NCI-H146 (cell line): ENCODE data around the gene EIF4E.
"Not testable (repeated sequence)": the region's sequence is repeated elsewhere in the genome, so short reads cannot be mapped to it uniquely, and the experiment has no call there.

Experiments used
- DNase-seq: peaks from one replicate; lab custom pipeline; 2025; lab: John Stamatoyannopoulos, UW

Gene EIF4E

DNA sequence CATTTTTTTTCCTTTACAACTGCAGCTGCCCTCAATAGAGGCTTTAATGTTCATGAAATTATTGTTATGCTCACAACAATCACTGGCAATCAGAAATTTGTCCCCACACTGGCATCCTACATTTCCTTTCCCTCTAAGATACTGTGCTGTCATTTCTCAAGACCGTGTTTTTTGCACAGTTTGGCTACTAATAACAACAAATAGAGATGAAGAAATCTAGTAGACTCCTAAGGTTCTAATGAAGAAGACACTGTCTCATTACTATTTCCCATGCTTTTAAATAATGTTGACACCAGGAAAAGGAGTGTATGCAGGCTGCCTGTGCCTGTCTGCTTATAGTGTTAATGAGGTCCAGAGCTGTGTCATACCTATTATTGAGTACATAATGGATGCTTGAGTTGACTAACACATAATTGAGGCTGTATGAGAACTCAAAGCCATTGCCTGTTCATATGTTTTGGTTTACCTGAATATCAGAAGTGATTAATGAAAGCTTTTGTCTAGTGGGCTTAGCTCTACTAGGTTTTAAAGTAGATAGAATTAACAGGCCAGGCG is 1.5 kb upstream of the EIF4E start:
- no peak for DNase-seq

DNA sequence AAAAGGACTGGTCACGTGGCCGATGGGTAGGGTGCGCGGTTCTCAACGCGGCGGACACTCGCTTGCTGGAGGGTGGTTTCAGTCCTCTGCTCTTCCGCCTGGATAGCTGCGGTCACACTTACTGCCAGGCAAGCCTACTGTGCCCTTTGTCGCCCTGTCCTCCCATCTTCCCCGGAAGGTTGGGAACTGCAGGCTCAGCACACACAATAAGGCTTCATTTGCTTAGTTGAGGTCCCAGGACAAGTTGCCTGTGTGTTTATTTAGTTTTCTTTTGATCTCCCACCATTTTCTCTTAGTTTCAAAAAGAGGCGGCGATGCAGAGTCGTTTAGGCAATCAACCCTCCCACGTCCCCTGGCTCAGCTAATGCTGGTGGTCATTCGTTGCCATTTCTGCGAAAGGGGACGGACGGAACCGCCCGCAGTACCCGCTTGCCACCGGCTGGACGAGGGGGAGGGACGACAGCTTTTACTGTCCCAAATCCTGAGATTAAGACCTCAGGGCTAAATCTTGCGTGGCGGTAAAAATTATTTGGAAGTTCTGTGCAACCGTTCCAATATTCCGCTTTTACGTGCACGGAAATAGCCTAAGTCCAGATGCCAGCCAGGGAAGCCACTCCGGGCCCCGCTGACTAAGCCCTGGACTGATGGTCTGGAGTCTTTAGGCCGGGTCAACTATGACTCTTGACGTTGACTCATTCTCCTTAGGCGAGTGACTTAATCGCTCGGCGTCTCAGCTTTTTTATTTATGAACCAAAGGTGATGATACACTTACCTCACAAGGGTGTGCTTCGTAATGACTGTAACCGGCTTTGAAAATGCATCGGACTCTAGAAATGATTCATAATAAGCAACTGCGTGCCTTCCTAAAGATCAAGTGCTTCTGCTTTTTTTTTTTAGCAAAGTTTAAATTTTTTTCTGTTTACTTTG is 671 bp upstream of the EIF4E start:
- DNase-seq, result peak; percentile 46

DNA sequence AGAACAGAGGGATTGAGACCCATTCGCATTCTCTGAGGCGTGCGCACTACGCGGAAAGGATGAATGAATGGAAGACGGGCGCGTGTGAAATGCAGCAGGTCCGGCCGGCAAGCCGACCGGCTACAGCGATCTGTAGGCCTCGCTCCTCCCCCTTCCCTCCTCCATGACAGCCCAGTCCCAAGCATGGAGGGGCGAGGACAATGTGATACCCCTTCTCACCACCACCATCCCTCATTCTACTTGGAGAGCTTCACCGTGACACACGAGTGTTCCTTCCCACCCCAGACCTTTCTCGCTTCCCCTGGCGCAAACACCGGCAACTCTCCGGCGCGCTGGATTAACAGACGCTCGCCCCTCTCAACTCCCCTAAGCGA is 815 bp downstream of the EIF4E start:
- peak; percentile 55 for DNase-seq

DNA sequence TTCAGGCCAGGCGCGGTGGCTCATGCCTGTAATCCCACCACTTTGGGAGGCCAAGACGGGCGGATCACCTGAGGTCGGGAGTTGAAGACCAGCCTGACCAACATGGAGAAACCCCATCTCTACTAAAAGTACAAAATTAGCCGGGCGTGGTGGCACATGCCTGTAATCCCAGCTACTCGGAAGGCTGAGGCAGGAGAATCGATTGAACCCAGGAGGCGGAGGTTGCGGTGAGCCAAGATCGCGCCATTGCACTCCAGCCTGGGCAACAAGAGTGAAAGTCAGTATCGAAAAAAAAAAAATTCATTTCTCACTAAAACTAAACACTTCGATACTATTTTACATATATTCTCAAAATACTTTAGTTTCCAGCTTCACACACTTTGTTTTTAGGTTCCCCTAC is 2.7 kb downstream of the EIF4E start:
- DNase-seq, result not testable (repeated sequence)

DNA sequence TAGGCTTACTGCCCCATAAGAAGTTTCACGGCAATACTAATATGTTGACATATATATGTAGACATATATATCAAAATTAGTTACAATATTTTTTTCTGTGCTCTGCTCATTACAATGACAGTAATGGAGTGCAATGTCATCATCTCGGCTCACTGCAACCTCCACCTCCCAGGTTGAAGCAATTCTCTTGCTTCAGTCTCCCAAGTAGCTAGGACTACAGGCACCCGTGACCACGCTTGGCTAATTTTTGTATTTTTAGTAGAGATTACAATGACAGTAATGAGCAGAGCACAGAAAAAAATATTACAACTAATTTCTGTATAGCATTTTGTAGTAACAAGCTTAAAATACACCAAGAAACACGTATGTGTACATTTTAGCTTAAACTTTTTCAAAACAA is 7.6 kb downstream of the EIF4E start:
- DNase-seq, result no peak

DNA sequence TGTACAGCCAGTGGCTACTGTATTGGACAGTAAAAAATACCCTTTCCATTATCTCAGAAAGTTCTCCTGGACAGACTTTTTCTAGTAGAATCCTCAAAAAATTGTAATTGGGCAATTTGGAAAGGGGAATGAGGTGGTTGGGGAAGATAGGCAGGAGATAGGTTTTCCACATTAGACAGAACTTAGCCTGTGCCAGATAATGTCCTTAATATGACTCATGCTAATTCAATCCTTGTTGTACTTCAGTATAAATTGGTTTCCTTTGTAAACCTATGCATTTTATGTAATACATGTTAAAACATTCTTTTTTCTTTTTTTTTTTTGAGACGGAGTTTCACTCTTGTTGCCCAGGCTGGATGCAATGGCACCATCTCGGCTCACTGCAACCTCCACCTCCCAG is 8.9 kb downstream of the EIF4E start:
- DNase-seq, result no peak

DNA sequence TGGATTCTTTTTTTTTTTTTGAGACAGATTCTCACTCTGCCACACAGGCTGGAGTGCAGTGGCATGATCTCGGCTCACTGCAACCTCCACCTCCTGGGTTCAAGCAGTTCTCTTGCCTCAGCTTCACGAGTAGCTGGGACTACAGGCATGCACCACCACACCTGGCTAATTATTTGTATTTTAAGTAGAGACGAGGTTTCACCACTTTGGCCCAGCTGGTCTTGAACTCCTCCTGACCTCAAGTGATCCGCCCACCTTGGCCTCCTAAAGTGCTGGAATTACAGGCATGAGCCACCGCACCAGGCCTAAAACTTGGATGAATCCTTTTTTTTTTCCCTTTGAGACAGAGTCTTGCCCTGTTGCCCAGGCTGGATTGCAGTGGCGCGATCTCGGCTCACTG is 18.2 kb downstream of the EIF4E start:
- not testable (repeated sequence) for DNase-seq

DNA sequence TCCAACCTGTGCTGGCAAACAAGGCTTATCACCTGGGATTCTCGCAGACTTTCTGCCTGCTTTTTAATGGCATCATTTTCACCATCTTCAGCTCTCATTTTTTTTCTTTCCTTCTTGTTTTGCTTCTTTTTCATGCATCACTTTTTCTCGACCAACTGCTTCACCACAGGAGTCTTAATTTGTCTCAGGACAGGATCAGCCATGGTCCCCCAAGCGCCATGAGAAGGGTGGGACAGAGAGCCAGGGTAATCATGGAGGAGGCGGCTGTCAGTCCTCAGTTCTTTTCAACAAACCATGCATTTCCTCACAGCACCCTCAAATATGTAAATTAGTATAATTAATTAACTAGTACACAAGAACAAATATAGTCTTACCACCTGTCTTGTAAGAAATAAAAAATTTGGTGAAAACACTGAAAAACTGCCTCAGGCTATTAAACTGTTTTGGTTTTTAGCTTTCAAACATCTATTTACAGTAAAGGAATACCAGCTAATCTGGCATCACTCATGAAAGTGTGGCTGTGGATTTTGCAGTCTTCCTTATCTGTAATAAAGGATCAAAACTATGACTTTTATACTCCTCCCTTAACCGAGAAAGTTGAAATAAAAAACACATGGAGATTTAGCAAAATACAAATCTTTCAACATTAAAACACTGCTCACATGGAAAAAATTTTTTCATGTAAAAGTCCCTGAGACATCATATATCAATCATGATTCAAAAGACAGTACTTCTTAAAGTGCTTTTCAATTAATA is 19.1 kb downstream of the EIF4E start:
- no peak for DNase-seq

DNA sequence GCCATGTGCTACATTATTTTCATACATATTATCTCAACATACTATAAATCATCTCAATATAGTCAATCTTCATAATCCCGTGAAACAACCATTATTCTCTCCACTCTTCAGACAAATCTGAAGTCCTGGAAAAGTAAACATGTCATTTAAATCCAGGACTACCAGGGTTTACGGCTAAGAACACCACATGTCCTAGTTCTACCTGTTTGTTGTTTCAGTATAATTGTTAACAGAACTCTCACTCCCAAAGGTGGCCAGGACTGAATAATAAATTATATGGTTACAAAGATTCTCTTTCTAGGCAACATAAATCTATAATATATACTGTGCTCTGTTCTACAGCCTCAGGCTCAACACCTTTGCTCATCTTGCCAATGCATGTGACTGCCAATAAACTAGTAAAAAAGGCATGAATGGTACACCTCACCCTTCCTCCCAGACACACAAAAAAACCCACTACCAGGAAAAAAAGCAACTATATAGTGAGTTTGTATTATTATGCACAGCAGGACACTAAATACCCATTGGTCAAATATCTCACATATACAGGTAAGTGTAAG is 20.1 kb downstream of the EIF4E start:
- DNase-seq, result no peak

DNA sequence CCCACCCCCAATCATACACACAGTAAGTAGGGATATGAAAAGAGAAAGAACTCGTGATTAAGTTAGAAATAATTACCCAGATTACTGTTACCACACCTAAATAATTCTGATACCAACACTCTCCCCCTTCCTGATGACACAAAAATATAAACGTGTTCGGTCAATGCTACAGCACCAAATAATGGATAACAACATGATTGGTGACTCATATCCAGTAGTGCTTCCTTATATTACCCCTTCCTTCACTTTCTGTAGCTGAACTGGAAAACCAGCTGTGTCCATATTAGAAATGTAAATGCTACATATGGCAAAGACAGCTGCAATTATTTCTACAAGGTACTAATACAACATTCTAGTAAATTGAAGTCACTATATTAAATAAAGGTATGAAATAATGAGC is 20.8 kb downstream of the EIF4E start:
- no peak for DNase-seq

DNA sequence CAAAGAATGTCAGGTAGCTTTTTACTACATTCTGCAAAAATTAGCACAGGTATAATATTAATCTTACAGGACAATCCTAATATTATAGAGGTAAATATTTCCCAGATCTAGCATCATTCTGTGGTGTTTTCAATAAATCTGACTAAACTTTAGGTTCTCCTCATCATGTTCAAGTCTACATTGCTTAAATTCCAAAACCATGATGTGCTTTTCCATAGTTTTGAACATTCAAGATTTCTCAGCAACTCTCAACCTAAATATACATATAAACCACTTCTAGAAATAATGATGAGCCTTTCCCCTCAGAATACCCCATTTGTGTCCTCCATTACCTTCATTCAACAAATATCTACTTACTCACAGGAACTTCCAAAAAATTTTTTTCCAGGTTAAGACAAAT is 23.1 kb downstream of the EIF4E start:
- no peak for DNase-seq

DNA sequence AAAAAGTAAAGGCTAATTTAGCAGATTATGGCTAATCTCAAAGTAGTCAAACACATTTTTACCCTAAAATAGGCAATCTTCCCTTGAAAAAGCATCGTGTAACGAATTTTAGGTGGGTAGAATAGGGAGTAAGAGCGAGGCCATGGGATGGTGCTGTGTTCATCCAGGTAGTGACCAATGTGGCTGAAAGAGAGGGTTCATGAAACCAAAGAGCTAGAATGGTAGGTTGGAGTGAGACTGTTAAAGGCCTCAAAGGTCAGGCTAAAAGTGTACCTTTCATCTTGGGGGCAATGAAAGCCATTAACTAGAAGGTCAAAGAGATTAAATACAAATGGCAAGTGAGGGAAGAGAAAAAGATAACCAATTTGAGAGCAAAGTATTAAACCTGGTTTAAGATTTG is 23.6 kb downstream of the EIF4E start:
- DNase-seq, result no peak

DNA sequence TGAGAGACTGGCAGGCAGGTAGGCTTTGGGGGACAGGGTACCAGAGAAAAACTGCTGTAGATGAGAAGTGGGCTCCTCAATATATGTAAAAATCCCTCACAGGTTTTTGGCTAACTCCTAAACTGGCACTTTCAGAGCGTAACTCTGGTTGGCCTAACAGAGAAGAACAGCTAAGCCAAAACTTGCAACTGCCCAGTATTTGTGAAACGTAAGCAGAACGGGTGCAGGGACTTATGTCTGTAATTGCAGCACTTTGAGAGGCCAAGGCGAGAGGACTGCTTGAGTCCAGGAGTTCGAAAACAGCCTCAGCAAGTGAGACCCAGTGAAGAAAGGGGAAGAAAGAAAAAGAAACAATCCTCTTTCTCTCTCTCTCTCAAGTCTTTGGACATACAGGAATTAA is 25.0 kb downstream of the EIF4E start:
- DNase-seq, result no peak

DNA sequence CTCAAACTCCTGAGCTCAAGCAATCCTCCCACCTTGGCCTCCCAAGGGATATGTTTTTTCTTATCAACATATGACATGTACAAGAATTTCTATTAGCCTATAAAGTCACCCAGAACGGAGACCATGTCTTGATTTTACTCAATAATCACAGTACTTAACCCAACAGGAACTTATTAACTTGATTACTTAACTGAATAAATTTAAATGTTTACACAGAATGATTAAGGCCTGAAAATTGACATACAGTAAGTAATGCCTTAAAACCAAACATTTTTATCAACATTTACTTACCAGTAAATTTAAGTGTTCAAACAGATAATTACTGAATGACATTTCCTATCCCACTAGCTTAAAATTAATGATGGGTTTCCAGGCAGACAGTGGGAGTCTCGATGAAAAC is 25.4 kb downstream of the EIF4E start:
- DNase-seq, result no peak

DNA sequence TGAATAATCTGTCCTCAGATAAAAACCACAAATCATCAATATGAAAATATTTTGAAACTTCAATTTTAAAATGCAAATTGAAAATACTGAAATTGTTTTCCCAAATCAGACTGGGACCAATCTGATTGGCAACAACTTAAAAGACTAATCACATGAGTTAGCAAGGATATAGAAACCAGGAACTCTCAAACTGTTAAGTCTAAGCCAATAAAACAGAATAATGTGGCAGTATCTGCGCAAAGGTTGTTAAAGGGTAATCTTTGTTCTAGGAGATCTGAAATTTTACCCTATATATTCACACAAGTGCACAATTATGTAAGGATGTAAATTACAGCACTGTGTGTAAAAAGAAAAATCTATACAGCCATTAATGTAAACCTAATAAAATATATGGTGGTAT is 29.7 kb downstream of the EIF4E start:
- DNase-seq, result no peak

DNA sequence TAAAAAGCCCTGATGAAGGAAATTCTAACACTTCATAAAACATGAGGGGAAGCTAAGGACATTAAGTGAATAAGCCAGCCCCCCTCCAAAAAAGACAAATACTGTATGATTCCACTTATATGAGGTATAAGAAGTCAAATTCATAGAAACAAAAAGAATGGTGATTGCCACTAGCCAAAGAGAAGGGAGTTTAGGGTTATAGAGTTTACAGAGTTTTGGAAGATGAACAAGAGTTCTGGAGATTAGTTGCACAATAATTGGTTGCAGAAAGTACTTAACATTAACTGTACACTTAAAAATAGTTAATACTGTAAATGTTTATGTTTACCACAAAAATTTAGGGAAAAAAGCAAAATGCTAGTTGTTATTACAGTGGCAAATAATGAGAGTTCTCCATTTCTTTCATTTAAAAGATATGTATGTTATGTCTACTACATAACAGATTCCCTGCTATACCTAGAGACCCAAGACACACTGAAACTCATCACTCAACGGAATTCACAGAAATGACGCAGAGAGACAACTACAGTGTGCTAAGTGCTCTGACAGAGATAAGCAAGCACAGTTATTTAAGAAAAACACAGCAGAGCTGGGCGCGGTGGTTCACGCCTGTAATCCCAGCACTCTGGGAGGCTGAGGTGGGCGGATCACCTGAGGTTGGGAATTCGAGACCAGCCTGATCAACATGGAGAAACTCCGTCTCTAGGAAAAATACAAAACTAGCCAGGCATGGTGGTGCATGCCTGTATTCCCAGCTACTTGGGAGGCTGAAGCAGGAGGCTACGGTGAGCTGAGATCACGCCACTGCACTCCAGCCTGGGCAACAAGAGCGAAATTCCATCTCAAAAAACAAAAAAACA is 37.2 kb downstream of the EIF4E start:
- DNase-seq, result no peak

DNA sequence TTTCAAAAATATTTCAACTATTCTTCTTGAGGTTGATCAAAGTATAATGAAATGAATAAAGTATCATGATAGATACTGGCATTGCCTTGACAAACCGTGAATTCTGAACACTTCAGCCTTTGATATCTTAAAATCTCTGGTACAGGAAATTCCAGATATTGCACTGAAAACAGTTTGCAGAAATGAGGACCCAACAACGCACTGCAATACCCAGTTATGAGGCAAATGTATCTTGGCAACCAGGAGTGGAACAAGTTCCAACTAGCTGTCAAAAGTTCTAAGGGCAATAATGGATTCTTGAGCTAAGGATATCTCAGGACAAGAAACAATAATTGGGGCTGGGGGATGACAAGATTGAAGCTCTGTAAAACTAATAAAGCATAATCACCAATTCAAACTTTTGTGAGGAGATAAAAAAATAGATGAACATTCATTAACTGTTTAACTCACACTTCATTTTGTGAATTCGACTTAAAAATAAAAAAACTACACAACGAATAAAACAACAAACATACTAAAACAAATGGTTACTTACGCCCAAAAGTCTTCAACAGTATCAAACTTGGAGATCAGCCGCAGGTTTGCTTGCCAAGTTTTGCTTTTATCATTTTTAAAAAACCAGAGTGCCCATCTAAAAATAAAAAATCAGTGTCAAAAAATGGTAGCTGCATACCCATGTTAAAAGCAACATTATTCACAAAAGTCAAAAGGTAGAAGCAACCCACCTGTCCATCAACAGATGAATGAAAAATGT is 38.1 kb downstream of the EIF4E start:
- DNase-seq, result no peak

DNA sequence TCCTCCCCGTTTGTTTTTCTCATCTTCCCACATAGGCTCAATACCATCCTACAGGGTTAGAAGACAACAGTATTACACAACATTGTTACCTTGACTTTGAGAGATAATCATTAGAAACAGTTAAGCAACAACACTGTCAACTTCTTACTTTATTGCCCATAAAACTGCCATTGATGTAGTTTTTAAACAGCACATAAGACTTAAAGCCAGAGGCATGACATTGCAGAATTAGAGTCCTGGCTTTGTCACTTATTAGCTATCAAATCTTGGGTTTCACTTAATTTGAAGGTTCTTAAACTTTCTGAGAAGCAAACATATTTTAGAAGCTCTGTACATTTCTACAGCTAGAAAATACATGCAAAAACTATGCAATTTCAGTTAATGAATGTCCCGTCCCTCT is 41.8 kb downstream of the EIF4E start:
- no peak for DNase-seq

DNA sequence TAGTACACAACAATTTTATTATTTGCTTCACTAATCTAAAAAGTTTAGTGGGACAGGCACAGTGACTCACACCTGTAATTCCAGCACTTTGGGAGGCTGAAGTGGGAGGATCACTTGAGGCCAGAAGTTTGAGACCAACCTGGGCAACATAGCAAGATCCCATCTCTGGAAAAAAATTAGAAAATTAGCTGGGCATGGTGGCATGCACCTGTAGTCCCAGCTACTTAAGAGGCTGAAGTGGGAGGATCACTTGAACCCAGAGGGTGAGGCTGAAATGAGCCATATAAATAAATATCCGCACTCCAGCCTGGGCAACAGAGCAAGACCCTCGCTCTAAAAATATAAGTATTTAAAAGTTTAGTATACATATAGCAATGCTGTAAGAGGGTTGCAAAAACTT is 42.6 kb downstream of the EIF4E start:
- DNase-seq, result not testable (repeated sequence)

DNA sequence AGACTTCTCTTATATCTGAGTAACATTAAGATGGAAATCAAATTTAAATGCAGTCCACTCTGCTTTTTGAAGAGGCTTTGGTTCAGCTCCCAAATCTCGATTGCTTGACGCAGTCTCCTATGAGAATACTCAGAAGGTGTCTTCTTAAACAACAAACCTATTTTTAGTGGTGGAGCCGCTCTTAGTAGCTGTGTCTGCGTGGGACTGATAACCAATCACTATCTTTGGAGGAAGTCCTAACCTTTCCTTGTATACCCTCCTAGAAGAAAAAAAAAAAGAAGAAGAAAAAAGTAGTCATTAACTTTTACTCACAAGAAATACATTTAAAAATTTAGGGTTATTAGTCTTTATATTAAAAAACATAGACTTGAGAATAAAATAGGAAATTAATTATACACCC is 48.0 kb downstream of the EIF4E start:
- DNase-seq, result not testable (repeated sequence)

DNA sequence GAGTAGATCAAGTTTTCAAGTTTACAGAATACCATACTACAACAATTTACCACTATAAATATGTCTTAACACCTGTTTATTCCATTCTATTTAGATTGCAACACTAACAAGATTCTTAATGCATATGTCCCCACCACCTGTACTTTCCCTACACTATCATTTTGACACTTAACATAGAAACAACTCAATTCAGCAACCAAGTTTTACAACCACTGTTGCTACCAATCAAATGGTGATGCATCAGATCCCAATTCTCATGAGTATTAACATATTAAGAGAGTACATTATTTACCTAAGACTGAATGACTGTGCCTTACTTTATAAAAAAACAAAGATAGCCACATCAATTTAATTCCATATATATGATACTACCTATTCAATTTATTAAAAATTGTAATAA is 49.4 kb downstream of the EIF4E start:
- DNase-seq, result no peak
